Vagina (tissue), 2 donors: ENCODE data around the gene SEBOX.

ENCODE experiments used
- CTCF ChIP-seq, 3 experiments: fragments of 450-650 bp in 2 of 3; fragments of 200-600 bp in 1 of 3; sonication (generic) in 1 of 3; IDR thresholded peaks; one replicate each; pipeline ENCODE4 v1.5.1; 2017 to 2019; ENCODE audit warnings: antibody characterized with exemption in 3 of 3, mild to moderate bottlenecking in 2 of 3, moderate library complexity in 2 of 3
- POLR2A ChIP-seq, 2 donors: fragments of 450-650 bp; IDR thresholded peaks; one replicate each; pipeline ENCODE4 v1.6.1; 2017; ENCODE audit warnings: antibody characterized with exemption in 2 of 2, mild to moderate bottlenecking in 2 of 2, moderate library complexity in 2 of 2
- POLR2AphosphoS5 ChIP-seq, 2 donors: sonication (generic); formaldehyde crosslinking; IDR thresholded peaks; one replicate each; pipeline ENCODE4 v1.9.0; 2017; ENCODE audit warnings: antibody characterized with exemption in 2 of 2, mild to moderate bottlenecking in 2 of 2, low read depth in 1 of 2; ENCODE audit not compliant: insufficient read depth in 1 of 2

DNA sequence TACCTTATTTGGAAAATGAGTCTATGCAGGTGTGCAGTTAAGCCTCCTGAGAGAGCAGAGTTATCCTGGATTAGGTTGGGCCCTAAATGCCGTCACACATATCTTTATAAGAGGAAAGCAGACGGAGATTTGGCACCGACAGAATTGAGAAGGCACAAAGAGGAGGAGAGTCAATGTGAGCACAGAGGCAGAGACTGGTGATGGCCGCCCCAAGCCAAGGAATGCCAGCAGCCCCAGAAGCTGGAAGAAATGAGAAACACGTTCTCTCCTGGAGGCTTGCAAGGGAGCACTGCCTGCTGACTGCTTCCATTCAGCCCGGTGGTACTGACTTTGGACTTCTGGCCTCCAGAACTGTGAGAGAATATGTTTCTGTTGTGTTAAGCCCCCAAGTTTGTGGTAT, 37.8 kb upstream of the SEBOX start:
- TF ChIP-seq POLR2AphosphoS5 (IDR thresholded peaks at IDR 0.05; ENCODE audit: insufficient read depth in 1 of 2, low read depth in 1 of 2) (no peak), CTCF (IDR thresholded peaks at IDR 0.05) (no peak), POLR2A (IDR thresholded peaks at IDR 0.05) (no peak)
